IPS DF 6.9 (cell line): ENCODE results near the gene WDFY4.

Experiments
- DNase-seq: peaks from one replicate; pipeline ENCODE4 v3.0.0-alpha.2; 2013; ENCODE audit warnings: low read depth, low spot score
- H3K27ac ChIP-seq: one replicate; pipeline ENCODE4 v1.5.1; 2013; ENCODE audit warnings: low read length, control low read depth
- H3K27me3 ChIP-seq: 2 replicates; pipeline ENCODE4 v1.6.1; 2013; ENCODE audit warnings: mild to moderate bottlenecking, low read length; ENCODE audit not compliant: control insufficient read depth, insufficient read depth
- H3K36me3 ChIP-seq: 2 replicates; pipeline ENCODE4 v1.6.1; 2013; ENCODE audit warnings: low read length; ENCODE audit not compliant: control insufficient read depth, insufficient read depth
- H3K4me1 ChIP-seq: 2 replicates; pipeline ENCODE4 v1.6.1; 2013; ENCODE audit warnings: low read length; ENCODE audit not compliant: control insufficient read depth, insufficient read depth
- H3K4me3 ChIP-seq: 2 replicates; pipeline ENCODE4 v1.5.1; 2013; ENCODE audit warnings: mild to moderate bottlenecking, low read length
- H3K9me3 ChIP-seq: 2 replicates; pipeline ENCODE4 v1.6.1; 2013; ENCODE audit warnings: low read length, inconsistent platforms; ENCODE audit not compliant: control insufficient read depth, insufficient read depth
- WGBS: extraction: QIAGEN DNeasy Blood & Tissue Kit; methylation state at CpG from one replicate; pipeline ENCODE4 v1.1.7; 2013; ENCODE audit warnings: mixed read lengths, missing lambda C conversion rate; ENCODE audit not compliant: insufficient read length, insufficient coverage; 5-methylcytosine and 5-hydroxymethylcytosine counted together

WDFY4 gene

GRCh38 chr10:48760983-48761382, 76.3 kb downstream of the WDFY4 start:
- no peak for DNase-seq
- Histone ChIP-seq H3K4me1 (no peaks in the 10 kb centered on the region), H3K27ac (no peak overlapping the region), H3K4me3 (no peak overlapping the region), H3K27me3 (no peaks in the 10 kb centered on the region), H3K36me3 (no peaks in the 10 kb centered on the region), H3K9me3 (no peaks in the 10 kb centered on the region)
- 100% methylated on average over 1 of the region's 5 CpGs for WGBS

- no peaks in the 10 kb centered on the region for H3K4me1 ChIP-seq
- no peaks in the 10 kb centered on the region for H3K27me3 ChIP-seq
- H3K27ac ChIP-seq, result no peak overlapping the region
- WGBS, result no CpG with 5 or more reads among the region's 6 CpGs
- no peak for DNase-seq
- H3K4me3 ChIP-seq, result no peak overlapping the region
- no peaks in the 10 kb centered on the region for H3K9me3 ChIP-seq
- no peaks in the 10 kb centered on the region for H3K36me3 ChIP-seq
Measured at GRCh38 chr10:48762064-48763042, 77.7 kb downstream of the WDFY4 start.

GRCh38 chr10:48763403-48763965, 78.8 kb downstream of the WDFY4 start:
- no peaks in the 10 kb centered on the region for H3K36me3 ChIP-seq
- no peaks in the 10 kb centered on the region for H3K4me1 ChIP-seq
- no peak for DNase-seq
- H3K9me3 ChIP-seq, result no peaks in the 10 kb centered on the region
- no peak overlapping the region for H3K27ac ChIP-seq
- no peak overlapping the region for H3K4me3 ChIP-seq
- no peaks in the 10 kb centered on the region for H3K27me3 ChIP-seq
- WGBS, result no CpG with 5 or more reads among the region's 5 CpGs

DNA sequence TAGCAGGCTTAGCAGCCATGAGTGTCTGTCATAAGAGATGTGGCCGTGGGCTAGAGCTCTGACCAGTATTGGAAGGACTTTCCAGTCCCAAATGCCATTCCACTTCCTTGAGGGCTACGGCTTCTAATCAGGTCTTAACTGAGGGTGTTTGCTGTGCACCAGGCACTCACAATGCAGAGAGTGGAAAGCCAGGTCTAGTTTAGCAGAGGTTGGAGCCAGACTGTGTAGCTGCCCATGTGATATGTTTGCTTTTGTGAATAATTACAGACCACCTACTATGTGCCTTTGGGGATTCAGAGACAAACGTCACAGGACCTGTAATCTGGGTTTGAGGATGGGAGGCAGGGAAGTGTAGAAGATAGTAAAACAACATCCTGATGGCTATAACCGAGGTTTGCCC, 79.8 kb downstream of the WDFY4 start:
- Histone ChIP-seq H3K4me3 (no peak overlapping the region), H3K27me3 (no peaks in the 10 kb centered on the region), H3K27ac (no peak overlapping the region), H3K9me3 (no peaks in the 10 kb centered on the region), H3K4me1 (no peaks in the 10 kb centered on the region), H3K36me3 (no peaks in the 10 kb centered on the region)
- DNase-seq, result no peak
- no CpG with 5 or more reads among the region's 4 CpGs for WGBS

DNA sequence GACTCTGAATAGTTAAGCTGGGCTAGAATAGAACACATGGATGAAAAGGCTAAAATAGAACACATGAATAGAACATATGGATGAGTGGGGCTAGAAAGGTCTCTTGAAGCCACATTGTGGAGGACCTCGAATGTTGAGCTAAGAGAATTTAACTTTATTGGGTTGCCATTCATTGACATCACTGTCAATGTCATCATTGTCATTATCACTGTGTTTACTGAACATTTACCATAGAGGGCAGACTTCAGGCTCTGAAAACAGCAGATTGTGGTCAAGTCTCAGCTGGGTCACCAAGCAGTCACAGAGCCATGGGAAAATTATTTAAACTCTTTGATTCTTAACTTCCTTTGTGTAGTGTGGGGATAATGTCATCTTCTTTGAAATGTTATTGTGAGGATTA, 80.4 kb downstream of the WDFY4 start:
- Histone ChIP-seq H3K4me3 (no peak overlapping the region), H3K27ac (no peak overlapping the region), H3K36me3 (no peaks in the 10 kb centered on the region), H3K4me1 (no peaks in the 10 kb centered on the region), H3K27me3 (no peaks in the 10 kb centered on the region), H3K9me3 (no peaks in the 10 kb centered on the region)
- WGBS, result no CpG with 5 or more reads among the region's 1 CpG
- no peak for DNase-seq

GRCh38 chr10:48765527-48765926, 80.9 kb downstream of the WDFY4 start:
- H3K4me3 ChIP-seq, result no peak overlapping the region
- H3K36me3 ChIP-seq, result no peaks in the 10 kb centered on the region
- no peaks in the 10 kb centered on the region for H3K27me3 ChIP-seq
- H3K4me1 ChIP-seq, result no peaks in the 10 kb centered on the region
- no peaks in the 10 kb centered on the region for H3K9me3 ChIP-seq
- WGBS, result no CpG with 5 or more reads among the region's 4 CpGs
- no peak overlapping the region for H3K27ac ChIP-seq
- no peak for DNase-seq

GRCh38 chr10:48767373-48768143, 82.9 kb downstream of the WDFY4 start:
- no peak for DNase-seq
- Histone ChIP-seq H3K27me3 (no peaks in the 10 kb centered on the region), H3K4me1 (no peaks in the 10 kb centered on the region), H3K36me3 (no peaks in the 10 kb centered on the region), H3K9me3 (no peaks in the 10 kb centered on the region), H3K4me3 (no peak overlapping the region), H3K27ac (no peak overlapping the region)
- WGBS, result no CpG with 5 or more reads among the region's 4 CpGs

GRCh38 chr10:48768144-48768766, 83.6 kb downstream of the WDFY4 start:
- no peaks in the 10 kb centered on the region for H3K36me3 ChIP-seq
- WGBS, result no CpG with 5 or more reads among the region's 14 CpGs
- H3K27me3 ChIP-seq, result no peaks in the 10 kb centered on the region
- no peak overlapping the region for H3K27ac ChIP-seq
- H3K9me3 ChIP-seq, result no peaks in the 10 kb centered on the region
- no peak for DNase-seq
- H3K4me3 ChIP-seq, result no peak overlapping the region
- H3K4me1 ChIP-seq, result no peaks in the 10 kb centered on the region

GRCh38 chr10:48768926-48769325, 84.3 kb downstream of the WDFY4 start:
- DNase-seq, result no peak
- H3K9me3 ChIP-seq, result no peaks in the 10 kb centered on the region
- no peaks in the 10 kb centered on the region for H3K36me3 ChIP-seq
- no peak overlapping the region for H3K27ac ChIP-seq
- H3K4me1 ChIP-seq, result no peaks in the 10 kb centered on the region
- no CpG with 5 or more reads among the region's 4 CpGs for WGBS
- H3K27me3 ChIP-seq, result no peaks in the 10 kb centered on the region
- H3K4me3 ChIP-seq, result no peak overlapping the region
